Measurements from ENCODE around the gene SEC16A. TPM values are rescaled to one million over a fixed set of nuclear protein-coding genes. Genes with fewer than 3 reads are reported as not detected.

Gene SEC16A
- total RNA-seq, 1 experiment from 2014 or later, result 56.4 TPM

DNA sequence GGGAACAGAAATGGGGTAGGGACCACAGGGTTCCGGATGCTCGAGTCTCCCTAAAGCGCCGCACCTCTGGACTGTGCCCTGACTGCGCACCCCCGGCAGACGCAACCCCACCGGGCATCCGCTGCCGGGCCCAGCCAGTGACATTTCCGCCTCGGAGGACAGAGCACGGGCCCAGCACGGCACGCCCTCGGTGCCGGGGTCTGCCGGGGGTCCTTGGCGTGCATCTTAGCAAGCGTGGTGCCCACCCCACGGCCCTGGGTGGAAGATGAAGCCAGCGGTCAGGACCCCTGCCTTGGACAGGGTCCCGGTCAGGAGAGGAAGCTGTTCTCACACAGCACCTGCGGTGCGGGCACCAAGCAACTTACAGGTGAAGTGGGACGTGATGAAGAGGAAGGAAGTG, 50.2 kb downstream of the SEC16A start:
- peaks cover 10% of the 10 kb centered on the region in 2 experiments for H3K4me1 Mint-ChIP-seq

More for the DNA sequence above, 50.2 kb downstream of the SEC16A start:
- H3K27ac Mint-ChIP-seq, result no peak overlapping the region; a peak in 1 of 7 replicates
- Histone ChIP-seq H3K4me1 (ENCODE audit: insufficient read depth, low read length) (no peaks in the 10 kb centered on the region), H3K23ac (ENCODE audit: insufficient read length, low read depth, low read length) (no peak overlapping the region), H3K56ac (ENCODE audit: insufficient read length, low read depth, low read length) (no peak overlapping the region), H2BK12ac (ENCODE audit: insufficient read length, low read depth, low read length) (no peak overlapping the region), H2AK5ac (ENCODE audit: insufficient read length, low read length) (no peak overlapping the region), H3K79me1 (ENCODE audit: insufficient read depth, low read depth, low read length, poor library complexity, severe bottlenecking) (peaks cover 1% of the 10 kb centered on the region), H3K23me2 (ENCODE audit: insufficient read length, low read depth, low read length, poor library complexity, severe bottlenecking) (no peaks in the 10 kb centered on the region), H3K9ac (ENCODE audit: extremely low read depth, insufficient read length, low read length) (no peak overlapping the region), H3K79me2 (ENCODE audit: insufficient read depth, low read length) (peaks cover 3% of the 10 kb centered on the region; the same call in 1 of the 2 replicates), H4K91ac (ENCODE audit: insufficient read length, low read depth, low read length) (no peak overlapping the region), H3K4ac (ENCODE audit: low read depth, low read length) (no peak overlapping the region), H3K9me3 (ENCODE audit: control insufficient read depth, low read depth, low read length) (no peaks in the 10 kb centered on the region), H4K20me1 (ENCODE audit: control insufficient read depth, insufficient read depth, insufficient read length) (no peaks in the 10 kb centered on the region), H2AFZ (ENCODE audit: low read length) (no peak overlapping the region), H3K4me2 (ENCODE audit: insufficient read depth, insufficient read length, low read length) (no peak overlapping the region), H3T11ph (ENCODE audit: low read length) (no peak overlapping the region), H2BK120ac (ENCODE audit: low read depth, low read length, poor library complexity, severe bottlenecking) (no peak overlapping the region), H3K27me3 (ENCODE audit: insufficient read depth, low read length) (no peaks in the 10 kb centered on the region), H3K18ac (ENCODE audit: insufficient read length, low read depth, low read length) (no peak overlapping the region), H4K8ac (replicated peaks; ENCODE audit: insufficient read length, low read depth, low read length) (no peak overlapping the region), H3K27ac (ENCODE audit: insufficient read length, low read depth, low read length) (no peak overlapping the region), H2BK20ac (ENCODE audit: low read depth, low read length, poor library complexity, severe bottlenecking) (no peak overlapping the region), H2BK5ac (ENCODE audit: insufficient read length, low read length) (no peak overlapping the region), H3K14ac (ENCODE audit: insufficient read depth, low read length) (no peak overlapping the region), H2BK15ac (ENCODE audit: low read depth, low read length) (no peak overlapping the region), H4K5ac (ENCODE audit: insufficient read length, low read depth, low read length) (no peak overlapping the region)
- no peak for DNase-seq
- peaks cover 4 to 23% (median 21%) of the 10 kb centered on the region in 3 experiments; a peak in 5 of 7 replicates for H3K36me3 Mint-ChIP-seq (ENCODE audit: insufficient read depth in 1 of 3, low read depth in 3 of 3)
- no peaks in the 10 kb centered on the region for H3K9me3 Mint-ChIP-seq
- no peak overlapping the region for H3K4me3 Mint-ChIP-seq
- TF ChIP-seq, protein P1, sequence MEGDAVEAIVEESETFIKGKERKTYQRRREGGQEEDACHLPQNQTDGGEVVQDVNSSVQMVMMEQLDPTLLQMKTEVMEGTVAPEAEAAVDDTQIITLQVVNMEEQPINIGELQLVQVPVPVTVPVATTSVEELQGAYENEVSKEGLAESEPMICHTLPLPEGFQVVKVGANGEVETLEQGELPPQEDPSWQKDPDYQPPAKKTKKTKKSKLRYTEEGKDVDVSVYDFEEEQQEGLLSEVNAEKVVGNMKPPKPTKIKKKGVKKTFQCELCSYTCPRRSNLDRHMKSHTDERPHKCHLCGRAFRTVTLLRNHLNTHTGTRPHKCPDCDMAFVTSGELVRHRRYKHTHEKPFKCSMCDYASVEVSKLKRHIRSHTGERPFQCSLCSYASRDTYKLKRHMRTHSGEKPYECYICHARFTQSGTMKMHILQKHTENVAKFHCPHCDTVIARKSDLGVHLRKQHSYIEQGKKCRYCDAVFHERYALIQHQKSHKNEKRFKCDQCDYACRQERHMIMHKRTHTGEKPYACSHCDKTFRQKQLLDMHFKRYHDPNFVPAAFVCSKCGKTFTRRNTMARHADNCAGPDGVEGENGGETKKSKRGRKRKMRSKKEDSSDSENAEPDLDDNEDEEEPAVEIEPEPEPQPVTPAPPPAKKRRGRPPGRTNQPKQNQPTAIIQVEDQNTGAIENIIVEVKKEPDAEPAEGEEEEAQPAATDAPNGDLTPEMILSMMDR (conservative IDR thresholded peaks at IDR 0.05), result no peak
- WGBS (ENCODE audit: extremely low coverage, insufficient read length, low lambda C conversion rate), result no CpG with 5 or more reads among the region's 26 CpGs
- H3K27me3 Mint-ChIP-seq (ENCODE audit: low read depth), result no peaks in the 10 kb centered on the region
